CD14-positive monocyte (primary cell): ENCODE measurements around the gene LRG1. TPM values are rescaled to one million over a fixed set of nuclear protein-coding genes. Genes with fewer than 3 reads are reported as not detected.

Experiments
- DNase-seq, 3 donors: peaks; one replicate each; pipeline ENCODE4 v3.0.0-alpha.2; 2011 to 2022
- H2AFZ ChIP-seq: 2 replicates; pipeline ENCODE4 v1.6.0; 2012; ENCODE audit warnings: mild to moderate bottlenecking, low read depth, low read length, inconsistent platforms; ENCODE audit not compliant: insufficient read depth, poor library complexity, severe bottlenecking
- H3K27ac ChIP-seq, 2 donors: 1 replicate in 1 of 2; 2 replicates in 1 of 2; pipeline ENCODE4 v1.5.1; 2012 to 2013; ENCODE audit warnings: low read length in 2 of 2, control low read depth in 1 of 2, inconsistent platforms in 1 of 2, low read depth in 1 of 2, mild to moderate bottlenecking in 1 of 2
- H3K27me3 ChIP-seq, 2 donors: one replicate each; pipeline versions ENCODE4 v1.6.0 to v1.6.1; 2011 to 2013; ENCODE audit warnings: low read length in 2 of 2; ENCODE audit not compliant: control insufficient read depth in 2 of 2, insufficient read depth in 2 of 2
- H3K36me3 ChIP-seq, 2 donors: replicated peaks in 1 of 2; 1 replicate in 1 of 2; 2 replicates in 1 of 2; pipeline versions ENCODE4 v1.5.1 to v1.6.1; 2012 to 2013; ENCODE audit warnings: low read length in 2 of 2, control low read depth in 1 of 2, inconsistent platforms in 1 of 2, mild to moderate bottlenecking in 1 of 2; ENCODE audit not compliant: insufficient read depth in 2 of 2, control insufficient read depth in 1 of 2
- H3K4me1 ChIP-seq, 2 donors: 1 replicate in 1 of 2; 2 replicates in 1 of 2; pipeline versions ENCODE4 v1.5.1 to v1.6.1; 2012 to 2013; ENCODE audit warnings: low read length in 2 of 2, control low read depth in 1 of 2, inconsistent platforms in 1 of 2, mild to moderate bottlenecking in 1 of 2, moderate library complexity in 1 of 2; ENCODE audit not compliant: insufficient read depth in 2 of 2, control insufficient read depth in 1 of 2
- H3K4me2 ChIP-seq: replicated peaks from 2 replicates; pipeline ENCODE3; 2012; ENCODE audit warnings: low read length, moderate library complexity, mild to moderate bottlenecking; ENCODE audit not compliant: poor library complexity, severe bottlenecking; ENCODE audit errors: extremely low read depth
- H3K4me3 ChIP-seq, 3 experiments: fragments of 200-600 bp in 1 of 3; sonication (generic) in 1 of 3; replicated peaks in 1 of 3; 1 replicate in 2 of 3; 2 replicates in 1 of 3; pipeline ENCODE4 v1.5.1; 2011 to 2013; ENCODE audit warnings: low read length in 3 of 3, mild to moderate bottlenecking in 3 of 3, control low read depth in 2 of 3, low read depth in 2 of 3, inconsistent platforms in 1 of 3, moderate library complexity in 1 of 3
- H3K79me2 ChIP-seq: 2 replicates; pipeline ENCODE4 v1.6.0; 2012; ENCODE audit warnings: mild to moderate bottlenecking, control low read depth, inconsistent platforms, low read length, moderate library complexity; ENCODE audit not compliant: insufficient read depth
- H3K9ac ChIP-seq: 2 replicates; pipeline ENCODE4 v1.6.0; 2017; ENCODE audit warnings: low read length, mild to moderate bottlenecking; ENCODE audit not compliant: insufficient read depth, poor library complexity, severe bottlenecking
- H3K9me3 ChIP-seq, 2 donors: replicated peaks in 1 of 2; 1 replicate in 1 of 2; 2 replicates in 1 of 2; pipeline versions ENCODE4 v1.5.1 to v1.6.1; 2012 to 2013; ENCODE audit warnings: low read length in 2 of 2, control low read depth in 1 of 2; ENCODE audit not compliant: control insufficient read depth in 1 of 2, insufficient read depth in 1 of 2
- H4K20me1 ChIP-seq: 2 replicates; pipeline ENCODE4 v1.6.0; 2012; ENCODE audit warnings: mild to moderate bottlenecking, low read length, control low read depth, moderate library complexity; ENCODE audit not compliant: insufficient read depth
- H3K27ac Mint-ChIP-seq, 7 donors: one replicate each; pipeline ENCODE4 v1.8.0; 2020; ENCODE audit warnings: mild to moderate bottlenecking in 7 of 7, mixed read lengths in 7 of 7, moderate library complexity in 6 of 7, inconsistent platforms in 2 of 7
- H3K27me3 Mint-ChIP-seq, 3 donors: one replicate each; pipeline ENCODE4 v1.8.0; 2021 to 2022; ENCODE audit warnings: low read depth in 3 of 3, mild to moderate bottlenecking in 3 of 3, mixed read lengths in 3 of 3, moderate library complexity in 3 of 3, inconsistent platforms in 1 of 3
- H3K36me3 Mint-ChIP-seq, 2 donors: one replicate each; pipeline ENCODE4 v1.8.0; 2020; ENCODE audit warnings: mixed read lengths in 2 of 2, inconsistent platforms in 1 of 2, mild to moderate bottlenecking in 1 of 2
- H3K4me1 Mint-ChIP-seq: one replicate; pipeline ENCODE4 v1.8.0; 2020; ENCODE audit warnings: mild to moderate bottlenecking, mixed read lengths
- H3K4me3 Mint-ChIP-seq, 2 donors: one replicate each; pipeline ENCODE4 v1.8.0; 2020; ENCODE audit warnings: mild to moderate bottlenecking in 2 of 2, mixed read lengths in 2 of 2, moderate library complexity in 1 of 2
- H3K9me3 Mint-ChIP-seq, 7 donors: one replicate each; pipeline ENCODE4 v1.8.0; 2020 to 2022; ENCODE audit warnings: mixed read lengths in 7 of 7, mild to moderate bottlenecking in 6 of 7, moderate library complexity in 6 of 7, inconsistent platforms in 2 of 7
- CTCF ChIP-seq: fragments of 200-600 bp; IDR thresholded peaks from one replicate; pipeline ENCODE4 v1.8.0; 2022; ENCODE audit warnings: antibody characterized with exemption, mild to moderate bottlenecking
- WGBS: methylation state at CpG from one replicate; pipeline ENCODE4 v1.1.5; 2013; ENCODE audit warnings: missing lambda C conversion rate; ENCODE audit not compliant: insufficient coverage; 5-methylcytosine and 5-hydroxymethylcytosine counted together
- intact Hi-C, 2 donors: fragments of 100-400 bp; cut with micrococcal nuclease; formaldehyde crosslinking; loops; one replicate each; pipeline versions ENCODE4 v1.15.0 to v1.15.1; 2023
- polyA plus RNA-seq, 3 donors: library from polyadenylated mRNA; depleted of rRNA in 1 of 3; unstranded in 2 of 3; stranded (reverse) in 1 of 3; fragments of 300-500 nt in 2 of 3; fragments of >200 nt in 1 of 3; fragmentation: Illumina TruSeq in 2 of 3; gene quantifications; 1 replicate in 2 of 3; 2 replicates in 1 of 3; pipeline ENCODE4 v1.2.3, GENCODE V29; 2012 to 2021

Gene LRG1
- polyA plus RNA-seq, 3 donors, result 5.5 to 50.1 (median 9.6) TPM

GRCh38 chr19:4584670-4585460 is 45.0 kb upstream of the LRG1 start:
- Histone ChIP-seq H3K36me3 (no peaks in the 10 kb centered on the region), H2AFZ (no peak overlapping the region), H3K27ac (no peak overlapping the region), H4K20me1 (no peaks in the 10 kb centered on the region), H3K4me2 (peak overlapping the region; percentile 29), H3K79me2 (no peaks in the 10 kb centered on the region), H3K9ac (peak overlapping the region; percentile 21), H3K4me3 (peak overlapping the region in 1 of 3 experiments; percentile 8), H3K4me1 (peaks cover 10% of the 10 kb centered on the region in 2 donors), H3K9me3 (peaks cover 0 to 20% of the 10 kb centered on the region in 2 donors), H3K27me3 (peaks cover 41 to 67% of the 10 kb centered on the region in 2 donors)
- no peak for DNase-seq
- peaks cover 2% of the 10 kb centered on the region for H3K4me1 Mint-ChIP-seq
- intact Hi-C loops, result no loop called here
- peak overlapping the region in 1 of 2 donors; percentile 69 for H3K4me3 Mint-ChIP-seq
- H3K27me3 Mint-ChIP-seq, result peaks cover 65 to 79% (median 71%) of the 10 kb centered on the region in 3 donors
- no peak overlapping the region for H3K27ac Mint-ChIP-seq
- H3K9me3 Mint-ChIP-seq, result peaks cover 0 to 16% (median 8%) of the 10 kb centered on the region in 7 donors
- H3K36me3 Mint-ChIP-seq, result peaks cover 3 to 4% of the 10 kb centered on the region in 2 donors
- 2% methylated on average over 33 of the region's 45 CpGs for WGBS
- no peak for TF ChIP-seq CTCF

- WGBS, result 3% methylated on average over 49 of the region's 49 CpGs
- H3K4me3 Mint-ChIP-seq, result peak overlapping the region in 1 of 2 donors; percentile 51
- peaks cover 3 to 4% of the 10 kb centered on the region in 2 donors for H3K36me3 Mint-ChIP-seq
- peaks cover 45 to 75% of the 10 kb centered on the region in 2 donors for H3K27me3 ChIP-seq
- H2AFZ ChIP-seq, result no peak overlapping the region
- peaks cover 0 to 21% (median 8%) of the 10 kb centered on the region in 7 donors for H3K9me3 Mint-ChIP-seq
- H3K4me1 Mint-ChIP-seq, result no peaks in the 10 kb centered on the region
- H3K4me3 ChIP-seq, result peak overlapping the region in 1 of 3 experiments; percentile 8
- peaks cover 0 to 28% of the 10 kb centered on the region in 2 donors for H3K9me3 ChIP-seq
- no peak for DNase-seq
- peak overlapping the region; percentile 21 for H3K9ac ChIP-seq
- TF ChIP-seq CTCF, result no peak
- no peaks in the 10 kb centered on the region for H4K20me1 ChIP-seq
- no peaks in the 10 kb centered on the region for H3K79me2 ChIP-seq
- no peaks in the 10 kb centered on the region for H3K36me3 ChIP-seq
- H3K27me3 Mint-ChIP-seq, result peaks cover 71 to 83% (median 76%) of the 10 kb centered on the region in 3 donors
- H3K4me1 ChIP-seq, result peaks cover 10% of the 10 kb centered on the region in 2 donors
- peak overlapping the region; percentile 29 for H3K4me2 ChIP-seq
- no peak overlapping the region for H3K27ac Mint-ChIP-seq
- no peak overlapping the region for H3K27ac ChIP-seq
- intact Hi-C loops, result no loop called here
Measured at GRCh38 chr19:4583961-4584669, 44.3 kb upstream of the LRG1 start.
